HepG2 (cell line): ENCODE measurements around the gene WRAP73. TPM values are rescaled to one million over a fixed set of nuclear protein-coding genes. Genes with fewer than 3 reads are reported as not detected.
A peak's percentile ranks its signal among the peaks of the same experiment; 100 is the strongest.

Experiments
- ARNT2 ChIP-seq: sonication (generic); formaldehyde crosslinking; IDR thresholded peaks from 2 replicates; pipeline ENCODE4 v1.8.0; 2022; ENCODE audit warnings: mild to moderate bottlenecking, low read depth, missing genetic modification reagents, moderate library complexity
- DMAP1 ChIP-seq: IDR thresholded peaks from 2 replicates; pipeline ENCODE4 v1.6.1; 2016
- HMGXB4 ChIP-seq, 2 experiments: sonication (generic) in 1 of 2; formaldehyde crosslinking in 1 of 2; IDR thresholded peaks; 2 replicates each; pipeline versions ENCODE4 v1.4.0 to v1.6.1; 2018 to 2020; ENCODE audit warnings: missing genetic modification reagents in 2 of 2, borderline replicate concordance in 1 of 2, low read depth in 1 of 2, mild to moderate bottlenecking in 1 of 2, missing biosample characterization in 1 of 2
- MAF1 ChIP-seq: sonication (generic); formaldehyde crosslinking; IDR thresholded peaks from 2 replicates; pipeline ENCODE4 v1.5.0; 2020; ENCODE audit warnings: missing genetic modification reagents, borderline replicate concordance
- NAIF1 ChIP-seq: sonication (generic); formaldehyde crosslinking; IDR thresholded peaks from 2 replicates; pipeline ENCODE4 v1.5.0; 2020; ENCODE audit warnings: mild to moderate bottlenecking, missing genetic modification reagents, borderline replicate concordance
- NFRKB ChIP-seq: fragments of 450-650 bp; IDR thresholded peaks from 2 replicates; pipeline ENCODE4 v1.6.1; 2017
- PATZ1 ChIP-seq: sonication (generic); formaldehyde crosslinking; IDR thresholded peaks from 2 replicates; pipeline ENCODE4 v1.4.0; 2020; ENCODE audit warnings: missing genetic modification reagents
- RFX5 ChIP-seq: IDR thresholded peaks from 2 replicates; pipeline ENCODE4 v1.6.1; 2011; ENCODE audit warnings: low read depth, low read length, improper control_type of control experiment
- YEATS4 ChIP-seq: sonication (generic); formaldehyde crosslinking; IDR thresholded peaks from 2 replicates; pipeline ENCODE4 v1.4.0; 2020; ENCODE audit warnings: missing genetic modification reagents, borderline replicate concordance
- ZNF274 ChIP-seq: sonication (generic); formaldehyde crosslinking; IDR thresholded peaks from 2 replicates; pipeline ENCODE4 v1.5.1; 2020; ENCODE audit warnings: mild to moderate bottlenecking, missing genetic modification reagents
- polyA plus RNA-seq, 8 experiments: library from polyadenylated mRNA; depleted of rRNA in 3 of 8; stranded (reverse) in 7 of 8; unstranded in 1 of 8; fragments of >200 nt; fragmentation: Illumina TruSeq in 4 of 8; extraction: Trizol in 4 of 8; gene quantifications; 2 replicates each; pipeline versions ENCODE4 v1.2.1 to v1.2.3, GENCODE V29; 2011 to 2016; ENCODE audit warnings: low read depth in 4 of 8, missing spikeins in 1 of 8, mixed read lengths in 1 of 8; ENCODE audit not compliant: insufficient read depth in 1 of 8
- total RNA-seq, 5 experiments: library from RNA; depleted of rRNA; stranded (reverse); fragments of >200 nt; fragmentation: Illumina TruSeq; extraction: Trizol; gene quantifications; 2 replicates each; pipeline ENCODE4 v1.2.3, GENCODE V29; 2016; ENCODE audit warnings: low read depth in 1 of 5
- TF ChIP-seq, protein P1 (sequence below): IDR thresholded peaks from 2 replicates; pipeline ENCODE4 v1.6.1; 2016; ENCODE audit warnings: missing biosample characterization, missing genetic modification reagents, low read depth
- TF ChIP-seq, protein P2 (sequence below): sonication (generic); formaldehyde crosslinking; IDR thresholded peaks from 2 replicates; pipeline ENCODE4 v1.5.1; 2020; ENCODE audit warnings: mild to moderate bottlenecking, moderate library complexity, missing genetic modification reagents
- TF ChIP-seq, protein P3 (sequence below): sonication (generic); formaldehyde crosslinking; conservative IDR thresholded peaks from 2 replicates; pipeline ENCODE4 v1.8.0; 2022; ENCODE audit warnings: missing genetic modification reagents
- TF ChIP-seq, protein P4 (sequence below): sonication (generic); formaldehyde crosslinking; IDR thresholded peaks from 2 replicates; pipeline ENCODE4 v1.9.0; 2021; ENCODE audit warnings: missing genetic modification reagents, borderline replicate concordance

The WRAP73 gene
- total and polyA plus RNA-seq, 2 of the 13 experiments (the other 11 are each of a cell fraction or from before 2014, with no cell fraction given) = 18.1 to 40.4 TPM

DNA sequence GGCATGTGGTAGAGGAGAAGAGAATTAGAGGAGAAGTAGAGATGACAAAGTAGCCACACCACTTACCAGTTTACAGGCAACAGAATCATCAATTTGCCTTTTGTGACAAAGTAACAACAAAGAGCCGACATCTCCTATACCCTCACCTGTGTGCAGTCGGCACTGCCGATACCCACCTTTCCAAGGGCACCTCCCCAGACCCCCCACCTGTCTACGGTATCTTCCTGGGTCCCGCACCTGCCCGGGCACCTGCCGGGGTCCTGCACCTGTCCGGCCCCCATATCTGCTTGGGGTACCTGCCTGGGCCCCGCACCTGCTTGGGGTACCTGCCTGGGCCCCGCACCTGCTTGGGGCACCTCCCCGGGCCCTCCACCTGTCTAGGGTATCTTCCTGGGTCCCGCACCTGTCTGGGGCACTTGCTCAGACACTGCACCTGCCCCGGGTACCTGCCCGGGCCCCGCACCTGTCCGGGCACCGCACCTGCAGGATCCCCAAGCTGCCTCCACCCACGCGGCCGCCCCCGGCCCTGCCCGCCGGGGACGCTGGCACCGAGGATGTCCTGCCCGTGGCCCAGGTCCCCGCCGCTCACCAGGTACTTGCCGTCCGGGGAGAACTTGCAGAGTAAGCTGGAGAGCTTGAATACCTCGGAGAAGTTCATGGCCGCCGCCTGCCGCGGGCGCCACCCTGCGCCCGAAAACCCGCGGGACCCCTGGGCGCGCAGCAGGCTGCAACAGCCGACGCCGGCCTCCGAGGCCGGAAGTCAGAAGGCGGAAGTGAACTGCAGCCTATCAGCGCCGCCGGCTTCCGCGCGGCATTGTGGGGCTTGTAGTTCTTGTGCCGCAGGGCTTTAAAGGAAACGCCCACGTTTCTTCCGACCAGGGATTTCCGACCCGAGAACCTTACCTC, at the start of gene WRAP73 (continued):
- TF ChIP-seq, protein P1, sequence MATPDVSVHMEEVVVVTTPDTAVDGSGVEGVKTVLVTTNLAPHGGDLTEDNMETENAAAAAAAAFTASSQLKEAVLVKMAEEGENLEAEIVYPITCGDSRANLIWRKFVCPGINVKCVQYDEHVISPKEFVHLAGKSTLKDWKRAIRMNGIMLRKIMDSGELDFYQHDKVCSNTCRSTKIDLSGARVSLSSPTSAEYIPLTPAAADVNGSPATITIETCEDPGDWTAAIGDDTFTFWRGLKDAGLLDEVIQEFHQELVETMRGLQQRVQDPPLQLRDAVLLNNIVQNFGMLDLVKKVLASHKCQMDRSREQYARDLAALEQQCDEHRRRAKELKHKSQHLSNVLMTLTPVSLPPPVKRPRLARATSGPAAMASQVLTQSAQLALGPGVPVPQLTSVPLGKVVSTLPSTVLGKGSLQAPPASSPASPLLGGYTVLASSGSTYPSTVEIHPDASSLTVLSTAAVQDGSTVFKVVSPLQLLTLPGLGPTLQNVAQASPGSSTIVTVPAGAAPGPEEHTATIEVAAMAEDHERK = no peak
- TF ChIP-seq YEATS4 (peak; percentile 20; the same call in 1 of the 2 replicates), RFX5 (no peak), ZNF274 (peak; percentile 25; the same call in 1 of the 2 replicates), PATZ1 (no peak), DMAP1 (CRISPR knock-in tag) (peak; percentile 54; the same call in 1 of the 2 replicates), ARNT2 (CRISPR knock-in tag) (no peak), MAF1 (CRISPR knock-in tag) (no peak), NFRKB (no peak), HMGXB4 (CRISPR knock-in tag; IDR thresholded peaks at IDR 0.05; ENCODE audit: borderline replicate concordance in 1 of 2, low read depth in 1 of 2) (peak; percentile 23 to 84; a peak in 2 of 4 replicates), NAIF1 (CRISPR knock-in tag) (no peak)
- TF ChIP-seq, protein P2, sequence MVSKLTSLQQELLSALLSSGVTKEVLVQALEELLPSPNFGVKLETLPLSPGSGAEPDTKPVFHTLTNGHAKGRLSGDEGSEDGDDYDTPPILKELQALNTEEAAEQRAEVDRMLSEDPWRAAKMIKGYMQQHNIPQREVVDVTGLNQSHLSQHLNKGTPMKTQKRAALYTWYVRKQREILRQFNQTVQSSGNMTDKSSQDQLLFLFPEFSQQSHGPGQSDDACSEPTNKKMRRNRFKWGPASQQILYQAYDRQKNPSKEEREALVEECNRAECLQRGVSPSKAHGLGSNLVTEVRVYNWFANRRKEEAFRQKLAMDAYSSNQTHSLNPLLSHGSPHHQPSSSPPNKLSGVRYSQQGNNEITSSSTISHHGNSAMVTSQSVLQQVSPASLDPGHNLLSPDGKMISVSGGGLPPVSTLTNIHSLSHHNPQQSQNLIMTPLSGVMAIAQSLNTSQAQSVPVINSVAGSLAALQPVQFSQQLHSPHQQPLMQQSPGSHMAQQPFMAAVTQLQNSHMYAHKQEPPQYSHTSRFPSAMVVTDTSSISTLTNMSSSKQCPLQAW (CRISPR knock-in tag) = peak; percentile 64
- TF ChIP-seq, protein P3, sequence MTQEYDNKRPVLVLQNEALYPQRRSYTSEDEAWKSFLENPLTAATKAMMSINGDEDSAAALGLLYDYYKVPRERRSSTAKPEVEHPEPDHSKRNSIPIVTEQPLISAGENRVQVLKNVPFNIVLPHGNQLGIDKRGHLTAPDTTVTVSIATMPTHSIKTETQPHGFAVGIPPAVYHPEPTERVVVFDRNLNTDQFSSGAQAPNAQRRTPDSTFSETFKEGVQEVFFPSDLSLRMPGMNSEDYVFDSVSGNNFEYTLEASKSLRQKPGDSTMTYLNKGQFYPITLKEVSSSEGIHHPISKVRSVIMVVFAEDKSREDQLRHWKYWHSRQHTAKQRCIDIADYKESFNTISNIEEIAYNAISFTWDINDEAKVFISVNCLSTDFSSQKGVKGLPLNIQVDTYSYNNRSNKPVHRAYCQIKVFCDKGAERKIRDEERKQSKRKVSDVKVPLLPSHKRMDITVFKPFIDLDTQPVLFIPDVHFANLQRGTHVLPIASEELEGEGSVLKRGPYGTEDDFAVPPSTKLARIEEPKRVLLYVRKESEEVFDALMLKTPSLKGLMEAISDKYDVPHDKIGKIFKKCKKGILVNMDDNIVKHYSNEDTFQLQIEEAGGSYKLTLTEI (CRISPR knock-in tag) = no peak
- TF ChIP-seq, protein P4, sequence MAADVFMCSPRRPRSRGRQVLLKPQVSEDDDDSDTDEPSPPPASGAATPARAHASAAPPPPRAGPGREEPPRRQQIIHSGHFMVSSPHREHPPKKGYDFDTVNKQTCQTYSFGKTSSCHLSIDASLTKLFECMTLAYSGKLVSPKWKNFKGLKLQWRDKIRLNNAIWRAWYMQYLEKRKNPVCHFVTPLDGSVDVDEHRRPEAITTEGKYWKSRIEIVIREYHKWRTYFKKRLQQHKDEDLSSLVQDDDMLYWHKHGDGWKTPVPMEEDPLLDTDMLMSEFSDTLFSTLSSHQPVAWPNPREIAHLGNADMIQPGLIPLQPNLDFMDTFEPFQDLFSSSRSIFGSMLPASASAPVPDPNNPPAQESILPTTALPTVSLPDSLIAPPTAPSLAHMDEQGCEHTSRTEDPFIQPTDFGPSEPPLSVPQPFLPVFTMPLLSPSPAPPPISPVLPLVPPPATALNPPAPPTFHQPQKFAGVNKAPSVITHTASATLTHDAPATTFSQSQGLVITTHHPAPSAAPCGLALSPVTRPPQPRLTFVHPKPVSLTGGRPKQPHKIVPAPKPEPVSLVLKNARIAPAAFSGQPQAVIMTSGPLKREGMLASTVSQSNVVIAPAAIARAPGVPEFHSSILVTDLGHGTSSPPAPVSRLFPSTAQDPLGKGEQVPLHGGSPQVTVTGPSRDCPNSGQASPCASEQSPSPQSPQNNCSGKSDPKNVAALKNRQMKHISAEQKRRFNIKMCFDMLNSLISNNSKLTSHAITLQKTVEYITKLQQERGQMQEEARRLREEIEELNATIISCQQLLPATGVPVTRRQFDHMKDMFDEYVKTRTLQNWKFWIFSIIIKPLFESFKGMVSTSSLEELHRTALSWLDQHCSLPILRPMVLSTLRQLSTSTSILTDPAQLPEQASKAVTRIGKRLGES (CRISPR knock-in tag) = no peak
